Measurements from ENCODE around the gene VWDE. TPM values are rescaled to one million over a fixed set of nuclear protein-coding genes. Genes with fewer than 3 reads are reported as not detected.

VWDE gene
- polyA plus RNA-seq, 3 donors: not detected

- intact Hi-C loops (cut with micrococcal nuclease): no loop called here
These were observed 26.3 kb downstream of the VWDE start for GRCh38 chr7:12377406-12377805.

GRCh38 chr7:12373580-12374263 is 29.9 kb downstream of the VWDE start:
- TF ChIP-seq CTCF (IDR thresholded peaks at IDR 0.05): no peak
- H3K4me3 Mint-ChIP-seq: no peak overlapping the region
- peaks cover 0 to 1% (median 0%) of the 10 kb centered on the region in 7 donors for H3K9me3 Mint-ChIP-seq
- no peak overlapping the region for H3K27ac Mint-ChIP-seq
- Histone ChIP-seq H3K4me1 (ENCODE audit: control insufficient read depth in 1 of 2, insufficient read depth in 2 of 2, low read length in 2 of 2) (no peaks in the 10 kb centered on the region), H3K4me2 (replicated peaks; ENCODE audit: extremely low read depth, low read length, poor library complexity, severe bottlenecking) (no peak overlapping the region), H3K4me3 (replicated peaks in 1 of 3; ENCODE audit: low read depth in 2 of 3, low read length in 3 of 3) (no peak overlapping the region), H3K9ac (ENCODE audit: insufficient read depth, low read length, poor library complexity, severe bottlenecking) (no peak overlapping the region), H2AFZ (ENCODE audit: insufficient read depth, low read depth, low read length, poor library complexity, severe bottlenecking) (no peak overlapping the region), H3K27me3 (ENCODE audit: control insufficient read depth in 2 of 2, insufficient read depth in 2 of 2, low read length in 2 of 2) (no peaks in the 10 kb centered on the region), H3K9me3 (replicated peaks in 1 of 2; ENCODE audit: control insufficient read depth in 1 of 2, insufficient read depth in 1 of 2, low read length in 2 of 2) (no peaks in the 10 kb centered on the region), H4K20me1 (ENCODE audit: insufficient read depth, low read length) (no peaks in the 10 kb centered on the region), H3K79me2 (ENCODE audit: insufficient read depth, low read length) (no peaks in the 10 kb centered on the region), H3K36me3 (replicated peaks in 1 of 2; ENCODE audit: control insufficient read depth in 1 of 2, insufficient read depth in 2 of 2, low read length in 2 of 2) (no peaks in the 10 kb centered on the region), H3K27ac (ENCODE audit: low read depth in 1 of 2, low read length in 2 of 2) (no peak overlapping the region)
- intact Hi-C loops (cut with micrococcal nuclease): no loop called here
- no peaks in the 10 kb centered on the region for H3K27me3 Mint-ChIP-seq (ENCODE audit: low read depth in 3 of 3)
- DNase-seq: no peak
- H3K36me3 Mint-ChIP-seq: no peaks in the 10 kb centered on the region
- no CpG with 5 or more reads among the region's 5 CpGs for WGBS (ENCODE audit: insufficient coverage)
- H3K4me1 Mint-ChIP-seq: no peaks in the 10 kb centered on the region

More at GRCh38 chr7:12377406-12377805, 26.3 kb downstream of the VWDE start:
- H3K4me3 Mint-ChIP-seq: no peak overlapping the region
- H3K9me3 ChIP-seq (replicated peaks in 1 of 2; ENCODE audit: control insufficient read depth in 1 of 2, insufficient read depth in 1 of 2, low read length in 2 of 2): no peaks in the 10 kb centered on the region
- no peak for TF ChIP-seq CTCF (IDR thresholded peaks at IDR 0.05)
- H3K27me3 ChIP-seq (ENCODE audit: control insufficient read depth in 2 of 2, insufficient read depth in 2 of 2, low read length in 2 of 2): no peaks in the 10 kb centered on the region
- H3K36me3 ChIP-seq (replicated peaks in 1 of 2; ENCODE audit: control insufficient read depth in 1 of 2, insufficient read depth in 2 of 2, low read length in 2 of 2): no peaks in the 10 kb centered on the region
- no peaks in the 10 kb centered on the region for H3K79me2 ChIP-seq (ENCODE audit: insufficient read depth, low read length)
- H3K4me1 Mint-ChIP-seq: no peaks in the 10 kb centered on the region
- H3K36me3 Mint-ChIP-seq: no peaks in the 10 kb centered on the region
- H4K20me1 ChIP-seq (ENCODE audit: insufficient read depth, low read length): no peaks in the 10 kb centered on the region
- no peak overlapping the region for H3K4me2 ChIP-seq (replicated peaks; ENCODE audit: extremely low read depth, low read length, poor library complexity, severe bottlenecking)
- H3K27ac ChIP-seq (ENCODE audit: low read depth in 1 of 2, low read length in 2 of 2): no peak overlapping the region
- no peak overlapping the region for H3K27ac Mint-ChIP-seq
- peaks cover 0 to 4% (median 0%) of the 10 kb centered on the region in 7 donors for H3K9me3 Mint-ChIP-seq
- no CpG with 5 or more reads among the region's 5 CpGs for WGBS (ENCODE audit: insufficient coverage)
- H3K9ac ChIP-seq (ENCODE audit: insufficient read depth, low read length, poor library complexity, severe bottlenecking): no peak overlapping the region
- no peak for DNase-seq
- H3K4me3 ChIP-seq (replicated peaks in 1 of 3; ENCODE audit: low read depth in 2 of 3, low read length in 3 of 3): no peak overlapping the region
- H3K27me3 Mint-ChIP-seq (ENCODE audit: low read depth in 3 of 3): no peaks in the 10 kb centered on the region
- no peak overlapping the region for H2AFZ ChIP-seq (ENCODE audit: insufficient read depth, low read depth, low read length, poor library complexity, severe bottlenecking)
- H3K4me1 ChIP-seq (ENCODE audit: control insufficient read depth in 1 of 2, insufficient read depth in 2 of 2, low read length in 2 of 2): no peaks in the 10 kb centered on the region
